Body of pancreas (tissue), 4 donors: ENCODE results near the gene ESD. TPM values are rescaled to one million over a fixed set of nuclear protein-coding genes. Genes with fewer than 3 reads are reported as not detected.

Source experiments
- ATAC-seq: fragments of 150-250 bp; one replicate; pipeline ENCODE4 v1.9.1; 2016
- DNase-seq, 4 donors: peaks; one replicate each; pipeline ENCODE4 v3.0.0-alpha.2; 2019
- H3K27ac ChIP-seq, 4 donors: fragments of 200-600 bp; sonication (generic); 1 replicate in 3 of 4; 2 replicates in 1 of 4; pipeline versions ENCODE4 v1.5.1 to v1.6.1; 2016 to 2019; ENCODE audit warnings: mild to moderate bottlenecking in 1 of 4, mixed read lengths in 1 of 4, moderate library complexity in 1 of 4
- H3K27me3 ChIP-seq, 2 donors: fragments of 200-600 bp; sonication (generic); one replicate each; pipeline ENCODE4 v1.6.0; 2016; ENCODE audit warnings: mild to moderate bottlenecking in 1 of 2
- H3K36me3 ChIP-seq, 2 donors: fragments of 200-600 bp; sonication (generic); replicated peaks in 1 of 2; 2 replicates each; pipeline ENCODE4 v1.5.1; 2016; ENCODE audit warnings: low read depth in 2 of 2; ENCODE audit not compliant: insufficient read depth in 1 of 2
- H3K4me1 ChIP-seq: fragments of 200-600 bp; sonication (generic); one replicate; pipeline ENCODE4 v1.6.0; 2016
- H3K4me3 ChIP-seq, 2 donors: fragments of 200-600 bp; sonication (generic); 1 replicate in 1 of 2; 2 replicates in 1 of 2; pipeline ENCODE4 v1.5.1; 2016 to 2019
- H3K9me3 ChIP-seq, 3 donors: fragments of 200-600 bp; sonication (generic); 1 replicate in 2 of 3; 2 replicates in 1 of 3; pipeline ENCODE4 v1.5.1; 2016
- POLR2A ChIP-seq, 3 donors: fragments of 450-650 bp; IDR thresholded peaks; one replicate each; pipeline ENCODE4 v1.6.1; 2016; ENCODE audit warnings: antibody characterized with exemption in 3 of 3, mild to moderate bottlenecking in 2 of 3
- WGBS, 2 donors: methylation state at CpG; one replicate each; pipeline ENCODE4 v1.1.5; 2017; 5-methylcytosine and 5-hydroxymethylcytosine counted together
- intact Hi-C: fragments of 100-400 bp; cut with DNase I; formaldehyde crosslinking; loops from one replicate; pipeline ENCODE4 v1.15.1; 2023
- total RNA-seq, 2 donors: library from RNA; depleted of rRNA; stranded (reverse); fragments of >200 nt; gene quantifications; one replicate each; pipeline ENCODE4 v1.1.0, GENCODE V29; 2016
- TF ChIP-seq, protein P1 (sequence below), 7 experiments: fragments of 450-650 bp in 4 of 7; fragments of 200-600 bp in 3 of 7; sonication (generic) in 3 of 7; IDR thresholded peaks; one replicate each; pipeline ENCODE4 v1.5.1; 2016 to 2019; ENCODE audit warnings: antibody characterized with exemption in 7 of 7

Gene ESD
- total RNA-seq, 2 donors from 2014 or later, result 24.4 to 45.4 TPM

DNA sequence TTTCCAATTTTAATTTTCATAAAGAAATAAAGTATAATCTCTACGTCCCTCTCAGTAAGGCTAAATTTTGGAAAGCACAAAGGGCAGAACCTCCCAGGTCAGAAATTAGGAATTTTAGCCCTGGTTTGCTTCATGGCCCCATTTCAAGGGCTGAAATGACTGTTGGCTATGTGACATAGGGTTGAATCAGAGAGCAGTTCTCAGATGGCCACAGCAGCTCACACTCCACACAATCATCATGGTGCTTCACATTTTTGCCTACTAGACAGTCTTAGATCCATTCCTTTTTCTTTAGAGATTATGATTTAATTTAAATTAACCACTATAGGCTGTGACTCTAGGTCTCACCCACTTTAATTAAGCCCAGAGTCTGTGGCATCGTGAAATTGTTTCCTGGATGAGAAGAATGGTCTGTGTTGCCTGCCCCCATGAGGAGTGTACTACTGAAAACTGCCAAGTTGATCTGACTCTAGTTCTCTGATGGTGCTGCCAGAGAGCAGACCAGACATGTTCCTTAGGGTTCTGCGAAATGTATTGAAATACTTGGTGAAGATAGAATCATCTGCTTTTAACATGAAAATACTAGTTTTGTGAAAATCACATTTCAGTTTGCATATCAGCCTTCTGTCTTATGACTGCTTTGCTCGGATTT lies 57.4 kb downstream of the ESD start:
- H3K36me3 ChIP-seq, result peaks cover 0 to 3% of the 10 kb centered on the region in 2 donors
- TF ChIP-seq, protein P1, sequence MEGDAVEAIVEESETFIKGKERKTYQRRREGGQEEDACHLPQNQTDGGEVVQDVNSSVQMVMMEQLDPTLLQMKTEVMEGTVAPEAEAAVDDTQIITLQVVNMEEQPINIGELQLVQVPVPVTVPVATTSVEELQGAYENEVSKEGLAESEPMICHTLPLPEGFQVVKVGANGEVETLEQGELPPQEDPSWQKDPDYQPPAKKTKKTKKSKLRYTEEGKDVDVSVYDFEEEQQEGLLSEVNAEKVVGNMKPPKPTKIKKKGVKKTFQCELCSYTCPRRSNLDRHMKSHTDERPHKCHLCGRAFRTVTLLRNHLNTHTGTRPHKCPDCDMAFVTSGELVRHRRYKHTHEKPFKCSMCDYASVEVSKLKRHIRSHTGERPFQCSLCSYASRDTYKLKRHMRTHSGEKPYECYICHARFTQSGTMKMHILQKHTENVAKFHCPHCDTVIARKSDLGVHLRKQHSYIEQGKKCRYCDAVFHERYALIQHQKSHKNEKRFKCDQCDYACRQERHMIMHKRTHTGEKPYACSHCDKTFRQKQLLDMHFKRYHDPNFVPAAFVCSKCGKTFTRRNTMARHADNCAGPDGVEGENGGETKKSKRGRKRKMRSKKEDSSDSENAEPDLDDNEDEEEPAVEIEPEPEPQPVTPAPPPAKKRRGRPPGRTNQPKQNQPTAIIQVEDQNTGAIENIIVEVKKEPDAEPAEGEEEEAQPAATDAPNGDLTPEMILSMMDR (IDR thresholded peaks at IDR 0.05), result no peak
- no peak for TF ChIP-seq POLR2A (IDR thresholded peaks at IDR 0.05)
- H3K27ac ChIP-seq, result no peak overlapping the region
- intact Hi-C loops, result no loop called here
- DNase-seq, result no peak
- H3K4me3 ChIP-seq, result no peak overlapping the region
- 86 to 90% methylated on average over 4 of the region's 4 CpGs for WGBS, 2 donors
- no peaks in the 10 kb centered on the region for H3K4me1 ChIP-seq
- H3K9me3 ChIP-seq, result no peaks in the 10 kb centered on the region
- H3K27me3 ChIP-seq, result no peaks in the 10 kb centered on the region
- no peak for ATAC-seq

DNA sequence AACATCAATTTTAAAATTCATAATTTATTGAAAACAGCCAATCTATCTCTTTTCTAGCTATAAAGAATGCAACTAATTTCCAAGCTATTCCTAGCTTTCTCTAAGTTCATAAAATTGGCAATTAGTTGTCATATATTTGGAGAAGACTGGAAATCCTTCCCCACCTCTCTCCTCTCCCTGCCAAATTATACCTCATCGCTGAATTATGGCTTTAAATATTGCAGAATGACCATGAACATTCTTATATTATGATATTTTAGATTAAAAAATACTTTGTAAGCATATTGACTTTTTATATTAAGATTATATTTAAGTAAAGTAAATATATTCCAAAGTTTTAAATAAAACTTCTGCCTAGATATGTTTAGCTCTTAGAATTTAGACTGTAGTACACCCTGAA lies 58.2 kb downstream of the ESD start:
- ATAC-seq (no peak), DNase-seq (no peak)
- Histone ChIP-seq H3K27me3 (no peaks in the 10 kb centered on the region), H3K36me3 (peaks cover 0 to 3% of the 10 kb centered on the region in 2 donors), H3K9me3 (no peaks in the 10 kb centered on the region), H3K4me1 (no peaks in the 10 kb centered on the region), H3K27ac (no peak overlapping the region), H3K4me3 (no peak overlapping the region)
- 93 to 95% methylated on average over 1 of the region's 1 CpG for WGBS, 2 donors
- intact Hi-C loops, result no loop called here
- no peak for TF ChIP-seq POLR2A (IDR thresholded peaks at IDR 0.05)
- TF ChIP-seq, protein P1 (IDR thresholded peaks at IDR 0.05), result no peak

DNA sequence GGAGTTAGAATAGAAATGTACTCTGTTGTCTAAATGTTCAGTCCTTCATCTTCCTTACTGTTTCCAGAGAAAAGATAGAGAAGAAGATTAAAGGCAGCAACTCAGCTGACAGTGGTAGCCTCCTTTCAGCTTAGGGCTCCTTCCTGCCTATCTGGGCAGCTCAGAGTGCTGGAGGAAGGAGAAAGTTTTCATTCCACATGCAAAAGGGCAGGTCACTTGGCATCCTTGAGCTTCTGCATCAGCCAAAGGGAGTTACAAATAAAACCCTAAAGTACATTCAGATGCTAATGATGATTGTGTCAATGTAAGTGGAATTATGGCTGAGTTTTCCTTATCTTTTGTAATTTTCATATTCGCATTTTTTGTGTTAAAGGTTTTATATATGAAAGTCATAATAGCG lies 58.9 kb downstream of the ESD start:
- TF ChIP-seq, protein P1 (IDR thresholded peaks at IDR 0.05), result no peak
- no peak for TF ChIP-seq POLR2A (IDR thresholded peaks at IDR 0.05)
- ATAC-seq, result no peak
- Histone ChIP-seq H3K27me3 (no peaks in the 10 kb centered on the region), H3K4me1 (no peaks in the 10 kb centered on the region), H3K27ac (no peak overlapping the region), H3K36me3 (peaks cover 0 to 3% of the 10 kb centered on the region in 2 donors), H3K9me3 (no peaks in the 10 kb centered on the region), H3K4me3 (no peak overlapping the region)
- no peak for DNase-seq
- intact Hi-C loops, result no loop called here
- 90 to 96% methylated on average over 2 of the region's 2 CpGs for WGBS, 2 donors

DNA sequence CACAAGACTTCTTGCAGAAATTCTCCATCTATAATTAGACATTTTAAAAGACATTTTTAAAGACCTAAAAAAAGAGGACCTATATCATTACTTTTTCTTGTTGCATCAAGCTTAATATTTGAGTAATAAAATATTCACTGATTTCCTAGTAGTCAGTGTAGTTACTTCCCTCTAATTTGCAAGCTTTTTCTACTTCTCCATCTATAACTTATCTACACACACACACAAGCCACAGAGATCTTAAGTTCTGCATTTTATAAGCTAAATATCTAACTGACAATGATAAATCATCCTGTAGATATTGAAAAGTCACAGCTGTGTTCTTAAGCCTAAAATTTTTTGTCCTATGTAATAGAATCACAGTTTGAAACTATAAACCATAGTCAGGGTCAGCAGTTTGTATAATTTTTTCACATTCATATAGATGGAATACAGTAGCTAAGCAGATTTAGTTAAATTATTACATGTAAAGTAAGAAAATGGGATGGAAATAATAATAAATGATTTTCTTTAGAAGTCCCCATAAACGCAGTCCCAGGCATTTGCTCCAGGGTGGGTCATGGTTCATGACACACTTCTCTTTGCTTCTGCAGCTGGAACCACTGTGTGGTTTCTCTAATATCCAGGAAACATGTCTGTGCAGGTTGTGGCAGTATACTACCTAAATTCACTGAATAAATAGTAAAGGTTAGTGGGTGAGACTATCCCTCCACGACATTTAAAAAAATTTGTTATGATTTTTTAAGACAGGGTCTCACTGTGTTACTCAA lies 60.2 kb downstream of the ESD start:
- TF ChIP-seq, protein P1 (IDR thresholded peaks at IDR 0.05), result no peak
- TF ChIP-seq POLR2A (IDR thresholded peaks at IDR 0.05), result no peak
- no peak for ATAC-seq
- intact Hi-C loops, result no loop called here
- 66 to 85% methylated on average over 2 of the region's 2 CpGs for WGBS, 2 donors
- H3K4me1 ChIP-seq, result no peaks in the 10 kb centered on the region
- H3K36me3 ChIP-seq, result peaks cover 0 to 1% of the 10 kb centered on the region in 2 donors
- no peak overlapping the region for H3K4me3 ChIP-seq
- H3K9me3 ChIP-seq, result no peaks in the 10 kb centered on the region
- DNase-seq, result no peak
- H3K27ac ChIP-seq, result no peak overlapping the region
- no peaks in the 10 kb centered on the region for H3K27me3 ChIP-seq
